Activated naive CD4-positive, alpha-beta T cell (primary cell): ENCODE data around the gene IKZF3.
"Not testable (repeated sequence)": the region's sequence is repeated elsewhere in the genome, so short reads cannot be mapped to it uniquely, and the experiment has no call there.

Experiments
- DNase-seq, 4 experiments: peaks; one replicate each; lab custom pipeline; 2025; lab: John Stamatoyannopoulos, UW

IKZF3 gene

GRCh38 chr17:39863918-39864746 is at the start of gene IKZF3:
IKZF3 (minus strand) TSS chr17:39864312; CDS start chr17:39864126, 186 bp downstream.
- DNase-seq = peak; percentile 63 to 66 (median 63)

- DNase-seq = no peak
These were observed 44.8 kb upstream of the IKZF3 start for GRCh38 chr17:39908789-39909352.

GRCh38 chr17:39904990-39905288 is 40.8 kb upstream of the IKZF3 start:
- DNase-seq = no peak

GRCh38 chr17:39903158-39903884 is 39.2 kb upstream of the IKZF3 start:
- DNase-seq = no peak

GRCh38 chr17:39902027-39902426 is 37.9 kb upstream of the IKZF3 start:
- not testable (repeated sequence) for DNase-seq

- no peak for DNase-seq
These were observed 35.1 kb upstream of the IKZF3 start for GRCh38 chr17:39899215-39899614.

GRCh38 chr17:39898088-39898487 is 34.0 kb upstream of the IKZF3 start:
- DNase-seq = no peak

GRCh38 chr17:39894681-39895376 is 30.7 kb upstream of the IKZF3 start:
- DNase-seq = no peak

- no peak for DNase-seq
These were observed 25.1 kb upstream of the IKZF3 start for GRCh38 chr17:39889200-39889599.

- no peak for DNase-seq
These were observed 23.0 kb upstream of the IKZF3 start for GRCh38 chr17:39887078-39887477.

GRCh38 chr17:39886102-39886501 is 22.0 kb upstream of the IKZF3 start:
- not testable (repeated sequence) for DNase-seq

- no peak for DNase-seq
These were observed 8.6 kb upstream of the IKZF3 start for GRCh38 chr17:39872751-39873150.

GRCh38 chr17:39871801-39872200 is 7.7 kb upstream of the IKZF3 start:
- DNase-seq = no peak

GRCh38 chr17:39870776-39871175 is 6.7 kb upstream of the IKZF3 start:
- DNase-seq = no peak

- DNase-seq = no peak
These were observed 4.4 kb upstream of the IKZF3 start for GRCh38 chr17:39868554-39868942.

GRCh38 chr17:39867880-39868553 is 3.9 kb upstream of the IKZF3 start, which contains the start of gene ZPBP2:
ZPBP2 (plus strand) TSS chr17:39868202; CDS start chr17:39868355, 153 bp downstream.
- peak in 2 of 4 experiments; percentile 26 to 30 for DNase-seq

- no peak for DNase-seq
These were observed 3.2 kb upstream of the IKZF3 start for GRCh38 chr17:39867084-39867879.

GRCh38 chr17:39866013-39866730 is 2.1 kb upstream of the IKZF3 start:
- DNase-seq = no peak

- DNase-seq = no peak
These were observed 731 bp downstream of the IKZF3 start for GRCh38 chr17:39863244-39863917.

- DNase-seq = no peak
These were observed 2.9 kb downstream of the IKZF3 start for GRCh38 chr17:39861235-39861634.
